Choroid plexus epithelial cell (primary cell): ENCODE results near the gene ALDH3B1.
A peak's percentile ranks its signal among the peaks of the same experiment; 100 is the strongest.

Experiments used
- DNase-seq: peaks from one replicate; pipeline ENCODE4 v3.0.0-alpha.2; 2010; ENCODE audit warnings: low read depth
- H3K4me3 ChIP-seq: 2 replicates; pipeline ENCODE4 v1.5.1; 2011; ENCODE audit warnings: low read depth, mild to moderate bottlenecking, control low read depth, low read length, moderate library complexity
- TF ChIP-seq, protein P1 (sequence below): conservative IDR thresholded peaks from 2 replicates; pipeline ENCODE4 v1.5.1; 2011; ENCODE audit warnings: low read depth, mild to moderate bottlenecking, control low read depth, inconsistent platforms, low read length, moderate library complexity

ALDH3B1 gene

DNA sequence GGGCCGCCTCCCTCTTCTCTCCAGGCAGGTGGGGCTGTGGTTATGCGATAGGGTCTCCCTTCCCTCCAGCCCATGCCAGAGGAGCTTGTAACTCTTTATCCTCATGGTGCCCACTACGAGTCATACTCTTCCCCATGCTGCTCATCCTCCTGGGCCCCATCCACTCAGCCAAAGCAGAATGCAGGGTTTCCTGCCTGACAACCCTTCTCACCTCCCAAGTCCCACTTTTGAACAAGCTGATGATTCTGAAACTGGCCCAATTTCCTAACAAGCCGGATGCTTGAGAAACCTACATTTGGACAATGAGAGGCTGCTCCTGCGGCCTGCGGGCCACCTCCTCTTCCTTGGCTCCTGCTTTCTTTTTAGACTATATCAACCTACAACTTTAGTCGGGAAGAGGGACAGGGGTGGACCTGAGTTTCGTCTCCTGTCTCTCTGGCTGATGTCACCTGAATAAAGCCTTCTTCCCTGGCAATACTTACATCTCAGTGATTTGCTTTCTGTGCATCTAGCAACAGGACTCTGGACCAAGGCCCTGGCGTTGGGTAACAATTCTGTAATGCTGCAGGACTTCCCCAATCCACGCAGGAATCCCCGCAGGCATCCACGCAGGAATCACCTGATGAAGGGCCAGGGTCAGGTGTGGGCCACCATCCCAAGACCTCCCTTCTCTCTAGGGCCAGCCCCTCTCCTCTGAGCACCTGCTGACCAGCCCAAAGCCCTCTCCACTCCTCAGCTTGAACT, 18.8 kb downstream of the ALDH3B1 start:
- TF ChIP-seq, protein P1, sequence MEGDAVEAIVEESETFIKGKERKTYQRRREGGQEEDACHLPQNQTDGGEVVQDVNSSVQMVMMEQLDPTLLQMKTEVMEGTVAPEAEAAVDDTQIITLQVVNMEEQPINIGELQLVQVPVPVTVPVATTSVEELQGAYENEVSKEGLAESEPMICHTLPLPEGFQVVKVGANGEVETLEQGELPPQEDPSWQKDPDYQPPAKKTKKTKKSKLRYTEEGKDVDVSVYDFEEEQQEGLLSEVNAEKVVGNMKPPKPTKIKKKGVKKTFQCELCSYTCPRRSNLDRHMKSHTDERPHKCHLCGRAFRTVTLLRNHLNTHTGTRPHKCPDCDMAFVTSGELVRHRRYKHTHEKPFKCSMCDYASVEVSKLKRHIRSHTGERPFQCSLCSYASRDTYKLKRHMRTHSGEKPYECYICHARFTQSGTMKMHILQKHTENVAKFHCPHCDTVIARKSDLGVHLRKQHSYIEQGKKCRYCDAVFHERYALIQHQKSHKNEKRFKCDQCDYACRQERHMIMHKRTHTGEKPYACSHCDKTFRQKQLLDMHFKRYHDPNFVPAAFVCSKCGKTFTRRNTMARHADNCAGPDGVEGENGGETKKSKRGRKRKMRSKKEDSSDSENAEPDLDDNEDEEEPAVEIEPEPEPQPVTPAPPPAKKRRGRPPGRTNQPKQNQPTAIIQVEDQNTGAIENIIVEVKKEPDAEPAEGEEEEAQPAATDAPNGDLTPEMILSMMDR = no peak
- peak; percentile 28 for DNase-seq
- H3K4me3 ChIP-seq = no peak overlapping the region

DNA sequence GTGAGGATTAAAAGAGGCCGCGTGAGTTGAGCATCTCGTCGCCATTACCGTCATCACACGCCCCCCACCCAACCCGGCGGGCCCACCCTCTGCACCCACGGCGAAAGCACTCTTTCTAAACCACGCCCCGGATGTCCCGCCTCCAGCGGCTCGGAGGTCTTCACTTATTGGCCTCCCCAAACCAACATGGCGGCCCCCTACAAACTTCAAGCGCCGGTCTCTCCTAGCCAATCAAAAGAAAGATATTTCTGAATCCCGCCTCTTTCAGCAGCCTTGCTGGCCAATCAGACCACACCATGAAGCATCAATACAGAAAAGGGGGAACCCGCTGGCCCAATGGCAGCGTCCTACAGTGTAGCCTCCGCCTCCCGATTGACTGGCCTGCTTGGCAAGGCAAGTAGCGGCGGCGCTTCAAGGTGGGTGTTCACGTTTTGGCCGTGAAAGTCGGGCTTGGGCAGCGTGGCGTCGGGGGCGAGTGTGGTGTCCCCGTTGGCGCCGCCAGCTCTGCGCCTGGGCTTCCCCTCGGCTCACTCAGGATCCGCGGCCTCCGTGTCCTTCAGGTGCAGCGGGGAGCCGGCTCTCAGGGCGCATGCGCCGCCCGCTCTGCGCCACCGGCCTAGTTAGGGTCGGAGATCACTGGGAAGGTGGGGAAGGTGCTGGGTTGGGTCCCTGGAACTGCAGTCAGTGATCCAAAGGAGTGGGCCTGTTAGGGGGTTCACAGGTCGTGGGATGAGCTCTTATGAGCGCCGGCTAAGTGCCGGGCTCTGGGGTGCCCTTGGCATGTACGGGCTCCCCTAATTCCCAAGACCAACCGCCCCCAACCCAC, 20.4 kb downstream of the ALDH3B1 start, which contains the start of gene NDUFS8:
Gene NDUFS8 (plus strand): TSS at position 364 of the 826 bp plus-strand sequence. CDS start 1,471 bp downstream, outside the sequence.
- DNase-seq = peak; percentile 99
- TF ChIP-seq, protein P1 = no peak
- peak within 1 kb of the TSS; percentile 97 for H3K4me3 ChIP-seq

DNA sequence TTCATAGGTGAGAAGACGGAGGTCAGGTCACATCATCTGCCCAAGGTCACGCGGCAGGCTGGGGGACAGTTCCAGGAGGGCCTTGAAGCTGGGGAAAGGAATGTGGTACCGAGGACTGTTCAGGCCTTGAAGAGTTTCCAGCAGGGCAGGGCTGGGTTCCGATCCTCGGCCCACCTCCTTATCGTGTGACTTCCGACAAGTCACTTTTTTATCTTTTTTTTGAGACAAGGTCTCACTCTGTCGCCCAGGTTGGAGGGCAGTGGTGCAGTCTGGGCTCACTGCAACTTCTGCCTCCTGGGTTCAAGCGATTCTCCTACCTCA, 21.0 kb downstream of the ALDH3B1 start:
- TF ChIP-seq, protein P1 = no peak
- H3K4me3 ChIP-seq = peak overlapping the region; percentile 97
- peak; percentile 45 for DNase-seq

DNA sequence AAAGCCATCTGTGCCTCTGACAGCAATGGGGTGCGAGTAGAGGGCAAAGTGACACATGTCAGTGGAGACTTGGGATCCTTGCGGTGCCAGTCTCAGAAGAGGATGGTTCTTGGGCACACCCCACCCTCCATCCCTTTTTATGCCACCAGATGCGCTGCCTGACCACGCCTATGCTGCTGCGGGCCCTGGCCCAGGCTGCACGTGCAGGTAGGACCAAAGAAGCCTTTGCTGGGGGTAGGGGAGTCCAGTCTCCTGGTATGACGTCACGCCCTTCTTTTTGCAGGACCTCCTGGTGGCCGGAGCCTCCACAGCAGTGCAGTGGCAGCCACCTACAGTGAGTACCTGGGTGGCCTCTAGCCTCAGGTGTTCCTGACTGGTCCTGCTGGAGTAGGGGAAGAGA, 21.9 kb downstream of the ALDH3B1 start:
- no peak overlapping the region for H3K4me3 ChIP-seq
- DNase-seq = no peak
- TF ChIP-seq, protein P1 = no peak

DNA sequence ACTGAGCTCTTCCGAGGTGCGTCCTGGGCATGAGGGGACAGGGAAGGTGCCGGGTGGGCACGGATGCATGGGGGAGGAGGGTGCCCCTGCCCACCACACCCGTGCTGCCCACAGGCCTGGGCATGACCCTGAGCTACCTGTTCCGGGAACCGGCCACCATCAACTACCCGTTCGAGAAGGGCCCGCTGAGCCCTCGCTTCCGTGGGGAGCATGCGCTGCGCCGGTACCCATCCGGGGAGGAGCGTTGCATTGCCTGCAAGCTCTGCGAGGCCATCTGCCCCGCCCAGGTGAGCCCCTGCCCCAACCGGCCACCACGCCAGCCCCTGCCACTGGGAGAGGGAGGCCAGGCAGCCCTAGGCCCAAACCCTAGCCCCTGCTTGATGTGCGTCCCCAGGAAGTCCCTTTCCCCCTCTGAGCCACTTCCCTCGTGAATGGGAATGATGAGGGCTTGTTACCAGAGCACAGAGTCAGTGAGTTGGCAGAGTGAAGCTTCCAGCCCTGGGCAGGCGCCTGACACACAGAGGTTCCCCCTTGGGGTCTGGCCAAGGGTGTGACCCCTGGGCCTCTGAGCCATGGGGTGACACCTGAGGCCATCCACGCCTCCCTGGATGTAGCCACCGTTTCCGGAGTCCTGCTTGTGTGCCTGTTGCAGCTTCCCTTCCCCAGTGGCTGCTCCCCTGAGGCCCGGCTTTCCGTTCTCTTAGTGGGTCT, 23.0 kb downstream of the ALDH3B1 start:
- TF ChIP-seq, protein P1 = no peak
- no peak overlapping the region for H3K4me3 ChIP-seq
- DNase-seq = no peak

DNA sequence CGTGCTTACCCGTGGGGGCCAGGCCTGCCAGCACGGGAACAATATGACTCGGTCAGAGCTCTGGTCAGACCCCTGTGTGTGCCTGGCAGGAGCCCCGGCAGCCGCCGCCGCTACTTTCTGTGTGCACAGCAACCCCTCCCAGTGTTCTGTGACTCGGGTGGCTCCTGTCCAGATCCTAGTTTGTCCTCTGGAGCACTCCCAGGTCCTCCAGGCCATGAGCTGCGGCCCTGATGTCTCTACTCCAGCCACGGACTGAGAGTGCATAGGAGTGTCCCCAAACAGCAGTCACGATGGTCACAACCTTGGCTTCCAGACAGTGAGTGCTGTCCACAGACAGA, 23.6 kb downstream of the ALDH3B1 start:
- DNase-seq = no peak
- H3K4me3 ChIP-seq = no peak overlapping the region
- TF ChIP-seq, protein P1 = no peak
